Liver (tissue), 3 donors: Measurements from ENCODE around the gene RNF31.

Experiments used
- GABPA ChIP-seq, 2 donors: IDR thresholded peaks in 1 of 2; conservative IDR thresholded peaks in 1 of 2; 2 replicates each; pipeline ENCODE4 v1.6.1; 2016; ENCODE audit warnings: antibody characterized with exemption in 2 of 2, mild to moderate bottlenecking in 1 of 2, moderate library complexity in 1 of 2
- HNF4G ChIP-seq: IDR thresholded peaks from 2 replicates; pipeline ENCODE4 v1.6.1; 2016; ENCODE audit warnings: antibody characterized with exemption
- RAD21 ChIP-seq, 2 donors: IDR thresholded peaks; 2 replicates each; pipeline ENCODE4 v1.6.1; 2016; ENCODE audit warnings: antibody characterized with exemption in 2 of 2, mild to moderate bottlenecking in 2 of 2
- TAF1 ChIP-seq: conservative IDR thresholded peaks from 2 replicates; pipeline ENCODE4 v1.6.1; 2016; ENCODE audit warnings: antibody characterized with exemption, mild to moderate bottlenecking
- YY1 ChIP-seq: IDR thresholded peaks from 2 replicates; pipeline ENCODE4 v1.6.1; 2016; ENCODE audit warnings: antibody characterized with exemption, mild to moderate bottlenecking
- TF ChIP-seq, protein P1 (sequence below): fragments of 150-350 bp; IDR thresholded peaks from 2 replicates; pipeline ENCODE4 v1.5.1; 2017; ENCODE audit warnings: improper control_type of control experiment, low read depth, low read length; ENCODE audit not compliant: missing input control
- TF ChIP-seq, protein P2 (sequence below): IDR thresholded peaks from 2 replicates; pipeline ENCODE4 v1.6.1; 2016; ENCODE audit warnings: antibody characterized with exemption
- TF ChIP-seq, protein P3 (sequence below): IDR thresholded peaks from 2 replicates; pipeline ENCODE4 v1.6.1; 2016; ENCODE audit warnings: antibody characterized with exemption
- donor health status: healthy.
- donor health status: healthy.

DNA sequence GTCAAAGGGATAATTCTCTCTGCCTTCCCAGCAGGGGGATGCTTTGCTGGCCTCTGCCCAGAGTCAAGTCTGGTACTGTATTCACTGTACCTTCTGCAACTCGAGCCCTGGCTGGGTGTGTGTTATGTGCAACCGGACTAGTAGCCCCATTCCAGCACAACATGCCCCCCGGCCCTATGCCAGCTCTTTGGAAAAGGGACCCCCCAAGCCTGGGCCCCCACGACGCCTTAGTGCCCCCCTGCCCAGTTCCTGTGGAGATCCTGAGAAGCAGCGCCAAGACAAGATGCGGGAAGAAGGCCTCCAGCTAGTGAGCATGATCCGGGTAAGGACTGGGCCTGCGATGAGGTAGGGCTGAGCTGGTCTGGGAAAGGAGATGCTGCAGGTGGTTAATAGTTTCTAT, 3.3 kb downstream of the RNF31 start:
- TF ChIP-seq, protein P1, sequence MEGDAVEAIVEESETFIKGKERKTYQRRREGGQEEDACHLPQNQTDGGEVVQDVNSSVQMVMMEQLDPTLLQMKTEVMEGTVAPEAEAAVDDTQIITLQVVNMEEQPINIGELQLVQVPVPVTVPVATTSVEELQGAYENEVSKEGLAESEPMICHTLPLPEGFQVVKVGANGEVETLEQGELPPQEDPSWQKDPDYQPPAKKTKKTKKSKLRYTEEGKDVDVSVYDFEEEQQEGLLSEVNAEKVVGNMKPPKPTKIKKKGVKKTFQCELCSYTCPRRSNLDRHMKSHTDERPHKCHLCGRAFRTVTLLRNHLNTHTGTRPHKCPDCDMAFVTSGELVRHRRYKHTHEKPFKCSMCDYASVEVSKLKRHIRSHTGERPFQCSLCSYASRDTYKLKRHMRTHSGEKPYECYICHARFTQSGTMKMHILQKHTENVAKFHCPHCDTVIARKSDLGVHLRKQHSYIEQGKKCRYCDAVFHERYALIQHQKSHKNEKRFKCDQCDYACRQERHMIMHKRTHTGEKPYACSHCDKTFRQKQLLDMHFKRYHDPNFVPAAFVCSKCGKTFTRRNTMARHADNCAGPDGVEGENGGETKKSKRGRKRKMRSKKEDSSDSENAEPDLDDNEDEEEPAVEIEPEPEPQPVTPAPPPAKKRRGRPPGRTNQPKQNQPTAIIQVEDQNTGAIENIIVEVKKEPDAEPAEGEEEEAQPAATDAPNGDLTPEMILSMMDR: no peak
- TF ChIP-seq, protein P2, sequence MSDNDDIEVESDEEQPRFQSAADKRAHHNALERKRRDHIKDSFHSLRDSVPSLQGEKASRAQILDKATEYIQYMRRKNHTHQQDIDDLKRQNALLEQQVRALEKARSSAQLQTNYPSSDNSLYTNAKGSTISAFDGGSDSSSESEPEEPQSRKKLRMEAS: no peak
- TF ChIP-seq RAD21 (IDR thresholded peaks at IDR 0.05) (no peak), HNF4G (no peak), TAF1 (no peak), YY1 (no peak), GABPA (IDR thresholded peaks at IDR 0.05 in 1 of 2, conservative IDR thresholded peaks at IDR 0.05 in 1 of 2) (no peak)
- TF ChIP-seq, protein P3, sequence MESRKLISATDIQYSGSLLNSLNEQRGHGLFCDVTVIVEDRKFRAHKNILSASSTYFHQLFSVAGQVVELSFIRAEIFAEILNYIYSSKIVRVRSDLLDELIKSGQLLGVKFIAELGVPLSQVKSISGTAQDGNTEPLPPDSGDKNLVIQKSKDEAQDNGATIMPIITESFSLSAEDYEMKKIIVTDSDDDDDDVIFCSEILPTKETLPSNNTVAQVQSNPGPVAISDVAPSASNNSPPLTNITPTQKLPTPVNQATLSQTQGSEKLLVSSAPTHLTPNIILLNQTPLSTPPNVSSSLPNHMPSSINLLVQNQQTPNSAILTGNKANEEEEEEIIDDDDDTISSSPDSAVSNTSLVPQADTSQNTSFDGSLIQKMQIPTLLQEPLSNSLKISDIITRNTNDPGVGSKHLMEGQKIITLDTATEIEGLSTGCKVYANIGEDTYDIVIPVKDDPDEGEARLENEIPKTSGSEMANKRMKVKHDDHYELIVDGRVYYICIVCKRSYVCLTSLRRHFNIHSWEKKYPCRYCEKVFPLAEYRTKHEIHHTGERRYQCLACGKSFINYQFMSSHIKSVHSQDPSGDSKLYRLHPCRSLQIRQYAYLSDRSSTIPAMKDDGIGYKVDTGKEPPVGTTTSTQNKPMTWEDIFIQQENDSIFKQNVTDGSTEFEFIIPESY: no peak
